ENCODE measurements around the gene PIEZO1. TPM values are rescaled to one million over a fixed set of nuclear protein-coding genes. Genes with fewer than 3 reads are reported as not detected.

Gene PIEZO1
- total and polyA plus RNA-seq, 2 donors (not counting 1 experiment from before 2014, with no cell fraction given) = 94.5 to 313 TPM

DNA sequence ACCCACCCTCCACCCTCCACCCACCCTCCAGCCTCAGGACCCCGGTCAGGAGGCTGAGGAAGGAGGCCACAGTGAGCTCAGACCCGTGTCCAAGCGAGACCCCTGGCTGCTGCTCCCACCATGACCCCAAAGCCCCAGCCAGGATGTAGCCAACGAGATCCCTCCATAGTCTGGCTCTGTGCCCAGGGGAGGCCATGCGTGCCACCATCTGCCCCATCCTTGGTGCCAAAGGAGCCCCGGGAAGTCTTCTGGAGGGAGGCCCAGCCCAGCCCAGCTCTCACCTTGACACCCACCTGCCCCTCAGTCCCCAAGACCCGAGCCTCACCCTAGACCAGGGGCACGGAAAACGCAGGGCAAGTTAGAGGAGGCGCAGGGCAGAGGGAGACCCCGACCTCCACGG, 34.2 kb downstream of the PIEZO1 start:
- TF ChIP-seq, protein P1, sequence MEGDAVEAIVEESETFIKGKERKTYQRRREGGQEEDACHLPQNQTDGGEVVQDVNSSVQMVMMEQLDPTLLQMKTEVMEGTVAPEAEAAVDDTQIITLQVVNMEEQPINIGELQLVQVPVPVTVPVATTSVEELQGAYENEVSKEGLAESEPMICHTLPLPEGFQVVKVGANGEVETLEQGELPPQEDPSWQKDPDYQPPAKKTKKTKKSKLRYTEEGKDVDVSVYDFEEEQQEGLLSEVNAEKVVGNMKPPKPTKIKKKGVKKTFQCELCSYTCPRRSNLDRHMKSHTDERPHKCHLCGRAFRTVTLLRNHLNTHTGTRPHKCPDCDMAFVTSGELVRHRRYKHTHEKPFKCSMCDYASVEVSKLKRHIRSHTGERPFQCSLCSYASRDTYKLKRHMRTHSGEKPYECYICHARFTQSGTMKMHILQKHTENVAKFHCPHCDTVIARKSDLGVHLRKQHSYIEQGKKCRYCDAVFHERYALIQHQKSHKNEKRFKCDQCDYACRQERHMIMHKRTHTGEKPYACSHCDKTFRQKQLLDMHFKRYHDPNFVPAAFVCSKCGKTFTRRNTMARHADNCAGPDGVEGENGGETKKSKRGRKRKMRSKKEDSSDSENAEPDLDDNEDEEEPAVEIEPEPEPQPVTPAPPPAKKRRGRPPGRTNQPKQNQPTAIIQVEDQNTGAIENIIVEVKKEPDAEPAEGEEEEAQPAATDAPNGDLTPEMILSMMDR (conservative IDR thresholded peaks at IDR 0.05 in 1 of 2, IDR thresholded peaks at IDR 0.05 in 1 of 2; ENCODE audit: low read depth in 1 of 2, low read length in 2 of 2) = no peak
- no peak for TF ChIP-seq EZH2 (IDR thresholded peaks at IDR 0.05; ENCODE audit: low read length, missing control alignments)
- H2AFZ ChIP-seq (ENCODE audit: low read length) = no peak overlapping the region
- peaks cover 62% of the 10 kb centered on the region for H3K79me2 ChIP-seq (ENCODE audit: control insufficient read depth, insufficient read depth, low read length)
- no peak overlapping the region for H3K4me3 ChIP-seq (replicated peaks in 1 of 4; ENCODE audit: control extremely low read depth in 1 of 4, insufficient read depth in 1 of 4, low read depth in 3 of 4, low read length in 4 of 4)
- H3K9ac ChIP-seq (ENCODE audit: insufficient read depth, low read length) = no peak overlapping the region
- no peaks in the 10 kb centered on the region for H3K9me3 ChIP-seq (ENCODE audit: control insufficient read depth, insufficient read depth, low read depth, low read length)
- H4K20me1 ChIP-seq (ENCODE audit: control insufficient read depth, extremely low read depth, insufficient read depth, low read length) = no peaks in the 10 kb centered on the region
- H3K27ac ChIP-seq (ENCODE audit: insufficient read depth, low read length) = no peak overlapping the region
- H3K36me3 ChIP-seq (ENCODE audit: control insufficient read depth, insufficient read depth, low read length) = peaks cover 9% of the 10 kb centered on the region
- no peak for DNase-seq (ENCODE audit: low read depth in 2 of 2)
- H3K4me2 ChIP-seq (ENCODE audit: extremely low read depth, insufficient read depth, low read length) = no peak overlapping the region
- no peaks in the 10 kb centered on the region for H3K27me3 ChIP-seq (ENCODE audit: control insufficient read depth, insufficient read depth, low read length)
- peaks cover 3% of the 10 kb centered on the region for H3K4me1 ChIP-seq (ENCODE audit: control insufficient read depth, extremely low read depth, insufficient read depth, low read length)

DNA sequence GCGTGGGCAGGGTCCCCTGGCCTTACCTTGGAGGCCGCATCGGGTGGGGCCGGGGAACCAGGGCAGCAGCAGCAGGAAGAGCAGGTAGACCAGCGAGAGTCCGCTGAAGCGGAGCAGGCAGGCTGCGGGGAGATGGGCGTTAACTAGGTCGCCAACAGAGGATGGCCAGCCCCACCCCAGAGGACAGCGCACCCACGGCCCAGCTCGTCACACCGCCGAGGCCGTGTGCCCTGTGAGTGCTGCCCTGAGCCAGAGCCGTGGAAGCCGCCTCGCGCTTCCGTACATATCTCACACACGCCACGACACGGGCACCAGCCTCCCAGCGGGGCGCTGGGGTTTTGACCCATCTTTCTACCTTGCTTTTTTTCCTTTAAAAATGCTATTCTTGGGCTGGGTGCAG, 35.7 kb downstream of the PIEZO1 start:
- Histone ChIP-seq H4K20me1 (ENCODE audit: control insufficient read depth, extremely low read depth, insufficient read depth, low read length) (no peaks in the 10 kb centered on the region), H3K79me2 (ENCODE audit: control insufficient read depth, insufficient read depth, low read length) (peaks cover 49% of the 10 kb centered on the region)

GRCh38 chr16:88748364-88748763, 36.7 kb downstream of the PIEZO1 start:
- Histone ChIP-seq H4K20me1 (ENCODE audit: control insufficient read depth, extremely low read depth, insufficient read depth, low read length) (peaks cover 1% of the 10 kb centered on the region), H3K79me2 (ENCODE audit: control insufficient read depth, insufficient read depth, low read length) (peaks cover 48% of the 10 kb centered on the region), H3K27ac (ENCODE audit: insufficient read depth, low read length) (no peak overlapping the region), H3K9me3 (ENCODE audit: control insufficient read depth, insufficient read depth, low read depth, low read length) (no peaks in the 10 kb centered on the region), H3K36me3 (ENCODE audit: control insufficient read depth, insufficient read depth, low read length) (peaks cover 9% of the 10 kb centered on the region), H3K9ac (ENCODE audit: insufficient read depth, low read length) (no peak overlapping the region), H2AFZ (ENCODE audit: low read length) (no peak overlapping the region), H3K27me3 (ENCODE audit: control insufficient read depth, insufficient read depth, low read length) (no peaks in the 10 kb centered on the region), H3K4me3 (replicated peaks in 1 of 4; ENCODE audit: control extremely low read depth in 1 of 4, insufficient read depth in 1 of 4, low read depth in 3 of 4, low read length in 4 of 4) (no peak overlapping the region), H3K4me2 (ENCODE audit: extremely low read depth, insufficient read depth, low read length) (no peak overlapping the region), H3K4me1 (ENCODE audit: control insufficient read depth, extremely low read depth, insufficient read depth, low read length) (peaks cover under 1% of the 10 kb centered on the region)
- no peak for TF ChIP-seq EZH2 (IDR thresholded peaks at IDR 0.05; ENCODE audit: low read length, missing control alignments)
- TF ChIP-seq, protein P1 (conservative IDR thresholded peaks at IDR 0.05 in 1 of 2, IDR thresholded peaks at IDR 0.05 in 1 of 2; ENCODE audit: low read depth in 1 of 2, low read length in 2 of 2) = no peak
- no peak for DNase-seq (ENCODE audit: low read depth in 2 of 2)

More for the DNA sequence above, 35.7 kb downstream of the PIEZO1 start:
- Histone ChIP-seq H3K4me1 (ENCODE audit: control insufficient read depth, extremely low read depth, insufficient read depth, low read length) (peaks cover 2% of the 10 kb centered on the region), H3K9me3 (ENCODE audit: control insufficient read depth, insufficient read depth, low read depth, low read length) (no peaks in the 10 kb centered on the region), H3K4me3 (replicated peaks in 1 of 4; ENCODE audit: control extremely low read depth in 1 of 4, insufficient read depth in 1 of 4, low read depth in 3 of 4, low read length in 4 of 4) (no peak overlapping the region), H3K9ac (ENCODE audit: insufficient read depth, low read length) (no peak overlapping the region), H3K4me2 (ENCODE audit: extremely low read depth, insufficient read depth, low read length) (no peak overlapping the region), H3K27me3 (ENCODE audit: control insufficient read depth, insufficient read depth, low read length) (no peaks in the 10 kb centered on the region), H3K36me3 (ENCODE audit: control insufficient read depth, insufficient read depth, low read length) (peaks cover 9% of the 10 kb centered on the region), H2AFZ (ENCODE audit: low read length) (no peak overlapping the region), H3K27ac (ENCODE audit: insufficient read depth, low read length) (no peak overlapping the region)
- DNase-seq (ENCODE audit: low read depth in 2 of 2) = no peak
- TF ChIP-seq, protein P1 (conservative IDR thresholded peaks at IDR 0.05 in 1 of 2, IDR thresholded peaks at IDR 0.05 in 1 of 2; ENCODE audit: low read depth in 1 of 2, low read length in 2 of 2) = no peak
- no peak for TF ChIP-seq EZH2 (IDR thresholded peaks at IDR 0.05; ENCODE audit: low read length, missing control alignments)

All from fibroblast of lung (primary cell).